GM21717 (cell line): Measurements from ENCODE around the gene CA6.
"Not testable (repeated sequence)": the region's sequence is repeated elsewhere in the genome, so short reads cannot be mapped to it uniquely, and the experiment has no call there.

Source experiments
- ATAC-seq: cut with Tn5 transposase; IDR thresholded peaks from one replicate; pipeline ENCODE4 v1.9.1; 2021; ENCODE audit warnings: mild to moderate bottlenecking, moderate library complexity; ENCODE audit not compliant: unreplicated experiment

Gene CA6

DNA sequence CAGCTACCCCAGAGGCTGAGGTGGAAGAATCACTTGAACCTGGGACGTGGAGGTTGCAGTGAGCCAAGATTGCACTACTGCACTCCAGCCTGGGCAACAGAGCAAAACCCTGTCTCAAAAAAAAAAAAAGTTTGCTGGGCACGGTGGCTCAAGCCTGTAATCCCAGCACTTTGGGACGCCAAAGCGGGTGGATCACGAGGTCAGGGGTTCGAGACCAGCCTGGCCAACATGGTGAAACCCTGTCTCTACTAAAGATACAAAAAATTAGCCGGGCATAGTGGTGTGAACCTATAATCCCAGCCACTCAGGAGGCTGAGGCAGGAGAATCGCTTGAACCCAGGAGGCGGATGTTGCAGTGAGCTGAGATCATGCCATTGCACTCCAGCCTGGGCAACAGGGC, 23.2 kb downstream of the CA6 start:
- not testable (repeated sequence) for ATAC-seq

DNA sequence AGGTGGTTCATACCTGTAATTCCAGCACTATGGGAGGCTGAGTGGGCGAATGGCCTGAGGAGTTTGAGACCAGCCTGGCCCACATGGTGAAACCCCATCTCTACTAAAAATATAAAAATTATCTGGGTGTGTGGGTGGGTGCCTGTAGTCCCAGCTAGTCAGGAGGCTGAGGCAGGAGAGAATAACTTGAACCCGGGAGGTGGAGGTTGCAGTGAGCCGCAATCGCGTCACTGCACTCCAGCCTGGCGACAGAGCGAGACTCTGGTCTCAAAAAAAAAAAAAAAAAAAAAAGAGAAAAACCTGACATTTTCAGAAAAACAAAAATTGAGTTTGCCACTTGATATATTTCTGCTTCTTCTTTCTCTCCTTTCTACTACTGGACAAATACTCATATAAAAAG, 24.3 kb downstream of the CA6 start:
- no peak for ATAC-seq

DNA sequence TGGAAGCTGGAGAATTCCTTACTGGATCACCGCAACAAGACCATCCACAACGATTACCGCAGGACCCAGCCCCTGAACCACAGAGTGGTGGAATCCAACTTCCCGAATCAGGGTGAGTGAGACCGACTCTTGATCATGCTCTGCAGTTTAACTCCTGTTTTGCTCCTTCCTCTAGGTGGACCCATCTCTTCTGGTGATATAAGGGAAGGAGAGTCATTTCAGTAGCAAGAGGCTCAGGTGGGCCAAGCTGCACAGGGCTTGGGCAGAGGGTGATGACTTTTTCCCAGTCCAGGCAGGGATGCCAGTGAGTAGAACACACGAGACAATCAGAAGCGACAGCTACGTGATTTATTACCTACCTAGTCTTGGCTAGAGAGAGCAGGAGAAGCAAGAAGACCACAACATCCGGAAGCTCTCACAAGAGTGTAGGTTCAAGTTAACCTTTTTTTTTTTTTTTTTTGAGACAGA, 25.2 kb downstream of the CA6 start:
- no peak for ATAC-seq

DNA sequence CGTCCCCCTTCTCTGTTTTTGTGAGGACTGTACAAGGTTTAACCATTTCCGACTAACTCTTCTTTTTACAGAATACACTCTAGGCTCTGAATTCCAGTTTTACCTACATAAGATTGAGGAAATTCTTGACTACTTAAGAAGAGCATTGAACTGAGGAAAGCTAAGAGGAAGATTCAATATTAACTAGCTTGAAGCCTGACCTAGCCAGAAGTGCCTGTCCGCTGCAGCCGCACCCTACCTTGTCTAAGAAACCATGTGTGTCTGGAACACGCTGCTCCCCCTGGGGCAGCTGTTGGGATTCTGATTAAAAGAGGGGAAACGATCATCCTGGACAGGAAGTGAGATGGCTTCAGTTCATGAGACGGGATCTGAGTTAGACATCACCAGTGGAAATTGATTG, 28.9 kb downstream of the CA6 start:
- ATAC-seq: no peak

DNA sequence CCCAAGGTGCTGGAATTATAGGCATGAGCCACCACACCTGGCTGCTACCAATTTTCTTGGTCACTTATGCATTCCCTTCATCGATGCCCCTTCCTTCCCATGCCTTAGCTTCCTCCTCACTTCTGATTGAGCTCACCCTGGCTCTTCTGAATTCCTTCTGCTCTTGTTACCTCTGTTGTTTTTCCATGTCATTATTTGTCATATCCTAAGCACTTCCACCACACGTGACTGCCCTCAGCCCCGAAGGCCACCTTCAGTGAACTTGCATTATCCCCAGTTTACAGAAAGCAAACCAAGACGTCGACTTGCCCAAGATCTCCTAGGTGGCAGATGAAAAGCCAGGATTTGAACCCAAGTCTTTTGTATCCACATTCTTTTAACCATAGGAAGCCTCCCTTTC, 30.7 kb downstream of the CA6 start:
- ATAC-seq: no peak

DNA sequence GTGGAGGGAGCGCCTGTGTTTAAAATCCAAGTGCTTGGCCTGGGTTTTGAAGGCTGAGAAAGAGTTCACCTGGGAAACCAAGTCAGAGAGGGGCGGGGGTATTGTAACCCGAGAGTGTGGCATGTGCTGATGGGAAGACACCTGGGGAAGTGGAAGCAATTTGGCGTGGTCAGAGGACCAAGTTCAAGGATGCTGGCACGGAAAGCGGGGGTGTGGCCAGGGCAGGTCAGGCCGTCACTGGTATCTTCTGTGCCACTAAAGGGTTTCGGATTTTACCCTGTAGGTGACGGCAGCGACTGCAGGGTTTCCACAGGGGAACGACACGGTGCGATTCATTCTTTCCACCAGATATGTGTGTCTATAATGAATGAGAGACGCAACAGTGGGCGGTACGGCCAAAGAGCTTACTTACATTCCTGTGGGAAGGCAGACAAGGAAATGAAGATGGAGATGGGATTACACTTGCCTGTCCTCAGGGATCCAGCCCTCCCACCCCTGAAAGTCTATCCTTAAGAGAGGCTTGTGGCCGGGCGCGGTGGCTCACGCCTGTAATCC, 31.3 kb downstream of the CA6 start:
- no peak for ATAC-seq

DNA sequence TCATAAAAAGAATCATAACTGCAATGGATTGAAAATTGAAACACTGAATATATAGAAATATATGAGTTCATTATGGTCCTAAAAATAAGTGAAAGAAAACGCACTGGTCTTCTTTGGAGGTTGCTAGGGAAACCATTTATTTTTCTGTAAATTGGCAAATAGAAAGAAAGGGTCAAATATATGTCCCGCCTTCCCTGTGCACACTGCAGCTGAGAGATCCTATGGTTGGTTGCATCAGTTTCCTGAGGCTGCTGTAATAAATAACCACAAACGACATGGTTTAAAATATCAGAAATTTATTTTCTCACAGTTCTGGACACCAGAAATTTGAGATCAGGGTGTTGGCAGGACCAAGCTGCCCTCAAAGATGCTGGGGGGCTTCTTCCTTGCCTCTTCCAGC, 35.0 kb downstream of the CA6 start:
- ATAC-seq: no peak

DNA sequence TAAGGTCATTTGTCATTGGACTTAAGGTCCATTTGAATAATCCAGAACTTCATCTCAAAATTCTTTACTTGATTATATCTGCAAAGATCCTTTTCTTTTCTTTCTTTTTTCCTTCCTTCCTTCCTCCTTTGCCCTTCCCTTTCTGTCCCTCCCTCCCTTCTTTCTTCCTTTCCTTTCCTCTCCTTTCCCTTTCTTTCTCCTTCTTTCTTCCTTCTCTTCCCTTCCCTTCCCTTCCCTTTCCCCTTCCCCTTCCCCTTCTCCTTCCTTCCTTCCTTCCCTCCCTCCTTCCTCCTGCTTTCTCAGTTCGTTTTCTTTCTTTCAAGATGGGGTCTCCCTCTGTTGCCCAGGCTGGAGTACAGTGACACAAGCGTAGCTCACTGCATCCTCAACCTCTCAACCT, 35.5 kb downstream of the CA6 start:
- ATAC-seq: no peak

DNA sequence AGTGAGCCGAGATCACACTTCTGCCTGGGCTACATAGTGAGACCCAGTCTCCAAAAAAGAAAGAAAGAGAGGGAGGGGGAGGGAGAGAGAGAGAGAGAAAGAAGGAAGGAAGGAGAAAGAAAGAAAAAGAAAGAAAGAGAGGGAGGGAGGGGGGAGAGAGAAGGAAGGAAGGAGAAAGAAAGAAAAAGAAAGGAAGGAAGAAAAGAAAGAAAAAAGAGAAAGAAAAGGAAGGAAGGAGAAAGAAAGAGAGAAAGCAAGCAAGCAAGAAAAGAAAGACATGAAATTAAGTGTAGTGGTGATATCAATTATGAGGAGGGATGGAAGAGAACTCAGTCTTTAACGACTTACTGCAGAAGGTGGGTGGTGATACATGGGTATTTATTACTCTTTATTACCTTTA, 38.5 kb downstream of the CA6 start:
- ATAC-seq: no peak

DNA sequence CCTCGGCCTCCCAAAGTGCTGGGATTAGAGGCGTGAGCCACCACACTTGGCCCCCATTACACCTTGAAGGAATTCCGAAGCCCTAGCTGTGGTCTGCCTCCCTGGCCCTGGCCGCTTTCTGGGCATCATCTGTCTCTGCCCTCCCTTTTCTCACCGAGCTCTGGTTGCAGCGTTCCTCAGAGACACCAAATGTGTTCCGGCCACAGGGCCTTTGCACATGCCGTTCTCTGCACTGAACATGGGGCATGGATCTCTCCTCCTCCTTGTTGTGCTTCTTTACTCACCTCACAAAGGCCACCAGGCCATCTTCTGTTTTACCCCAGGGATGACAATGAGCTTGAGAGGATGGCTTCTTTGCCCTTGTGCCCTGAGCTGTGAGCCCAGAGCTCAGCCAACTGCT, 39.3 kb downstream of the CA6 start:
- ATAC-seq: no peak

DNA sequence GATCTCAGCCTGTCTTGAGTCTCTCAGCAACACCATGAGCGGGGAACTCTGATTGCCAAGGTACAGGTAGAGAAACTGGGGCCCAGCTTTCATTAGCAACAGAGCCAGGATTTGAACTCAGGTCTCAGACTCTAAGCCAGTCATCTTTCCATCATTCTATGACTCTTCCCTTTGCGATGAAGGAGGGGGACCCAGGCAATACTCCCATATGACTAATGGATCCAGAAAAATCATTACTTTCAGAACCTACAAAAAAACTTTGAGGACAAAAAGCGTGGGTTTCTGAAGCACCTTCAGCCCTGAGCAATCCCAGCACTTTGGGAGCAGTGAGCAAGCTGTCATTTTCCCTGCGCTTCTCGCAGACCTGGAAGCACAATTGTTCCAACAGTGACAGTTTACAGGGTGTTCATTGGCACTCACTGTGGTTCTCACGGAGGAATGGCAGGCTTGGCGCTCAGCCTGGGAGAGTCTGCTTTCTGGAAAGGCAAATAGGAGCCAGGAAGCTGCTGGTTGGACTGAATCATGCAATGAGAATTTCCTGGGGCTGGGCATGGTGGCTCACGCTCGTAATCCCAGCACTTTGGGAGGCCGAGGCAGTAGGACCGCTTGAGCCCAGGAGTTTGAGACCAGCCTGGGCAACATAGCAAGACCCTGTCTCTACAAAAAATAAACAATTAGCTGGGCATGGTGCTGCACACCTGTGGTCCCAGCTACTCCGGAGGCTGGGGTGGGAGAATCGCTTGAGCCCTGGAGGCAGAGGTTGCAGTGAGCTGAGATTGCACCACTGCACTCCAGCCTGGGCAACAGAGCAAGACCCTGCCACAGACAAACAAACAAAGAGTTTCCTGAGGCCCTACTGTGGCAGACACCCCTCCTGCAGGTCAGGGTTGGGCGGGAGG, 40.5 kb downstream of the CA6 start:
- no peak for ATAC-seq

DNA sequence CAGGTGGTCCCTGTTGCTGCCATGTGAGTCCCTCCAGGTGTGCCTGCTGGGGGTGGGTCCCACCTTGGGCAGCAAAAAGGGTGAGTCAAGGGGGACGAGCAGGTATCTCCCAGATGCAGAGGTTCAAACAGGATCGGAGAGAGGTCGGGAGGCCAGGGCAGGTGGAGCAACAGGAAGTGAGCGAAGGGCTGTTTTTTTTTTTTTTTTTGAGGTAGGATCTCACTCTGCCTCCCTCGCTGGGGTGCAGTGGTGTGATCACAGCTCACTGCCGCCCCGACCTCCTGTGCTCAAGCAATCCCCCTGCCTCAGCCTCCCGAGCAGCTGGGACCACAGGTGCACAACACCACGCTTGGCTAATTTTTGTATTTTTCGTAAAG, 41.1 kb downstream of the CA6 start:
- no peak for ATAC-seq

DNA sequence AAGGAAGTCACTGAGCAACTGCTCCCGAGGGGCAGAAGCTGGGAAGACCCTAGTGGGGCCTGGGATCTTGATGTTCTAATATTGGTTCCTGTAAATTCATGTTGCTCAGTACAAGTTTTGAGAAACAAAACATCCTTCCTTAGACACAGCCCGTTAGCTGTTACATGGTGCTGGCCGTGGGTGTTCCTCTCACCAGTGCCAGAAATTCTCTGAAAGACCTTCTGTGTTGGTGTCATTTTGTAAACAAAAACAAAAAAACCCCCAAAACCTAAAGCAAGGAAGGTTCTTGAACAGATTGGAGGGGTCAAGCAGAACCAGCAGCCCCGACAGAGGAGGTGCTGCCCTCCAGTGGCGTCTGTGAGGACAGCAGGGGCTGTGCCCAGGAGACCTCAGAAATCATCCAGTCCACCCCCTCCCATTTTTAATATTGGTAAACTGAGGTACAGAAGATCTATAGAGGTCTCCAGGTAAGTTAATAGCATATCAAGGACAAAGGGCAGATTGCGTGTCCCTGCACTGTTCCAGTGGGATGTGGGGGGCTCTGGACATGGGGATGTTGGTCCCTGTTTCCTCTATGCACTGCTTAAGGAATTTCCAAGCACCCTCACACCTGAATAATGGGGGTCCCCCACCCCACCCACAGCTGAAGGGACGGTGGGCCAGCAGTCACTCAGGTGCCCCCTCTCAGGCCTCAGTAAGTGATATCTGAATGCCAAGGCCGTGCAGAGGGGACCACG, 42.4 kb downstream of the CA6 start:
- ATAC-seq: no peak

DNA sequence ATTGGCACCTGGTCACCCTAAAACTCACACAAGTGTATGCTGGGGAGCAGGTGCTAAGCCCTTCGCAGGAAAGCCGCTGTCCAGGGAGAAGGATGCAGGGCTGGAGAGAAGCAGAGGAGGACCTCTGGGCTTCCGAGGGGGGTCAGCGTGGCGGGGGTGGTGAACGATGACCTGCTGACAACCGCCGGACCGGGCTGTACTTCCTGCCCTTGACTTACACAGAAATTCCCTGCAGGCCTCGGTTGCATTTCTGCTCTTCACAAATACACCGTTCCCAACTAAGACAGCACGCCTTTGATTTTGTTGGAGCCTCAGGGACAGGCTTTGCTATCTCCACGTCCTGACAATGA, 42.9 kb downstream of the CA6 start:
- ATAC-seq: no peak

DNA sequence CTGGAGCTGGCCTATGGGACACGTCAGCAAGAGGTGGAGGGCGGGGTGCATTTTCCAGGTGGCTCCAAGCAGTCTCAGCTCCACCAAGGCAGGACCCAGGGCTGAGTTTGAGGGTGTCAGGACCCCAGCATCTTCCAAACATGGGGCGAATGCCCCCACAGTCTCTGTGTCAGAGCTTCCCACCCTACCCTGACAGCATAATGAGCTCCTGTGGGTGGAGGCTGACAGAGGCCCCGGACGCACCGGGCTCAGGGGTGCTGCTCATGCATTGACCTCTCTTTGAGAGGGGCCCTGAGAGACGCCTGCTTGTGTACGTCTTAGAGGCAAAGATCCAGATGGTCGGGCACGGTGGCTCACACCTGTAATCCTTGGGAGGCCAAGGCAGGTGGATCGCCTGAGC, 43.4 kb downstream of the CA6 start:
- no peak for ATAC-seq

DNA sequence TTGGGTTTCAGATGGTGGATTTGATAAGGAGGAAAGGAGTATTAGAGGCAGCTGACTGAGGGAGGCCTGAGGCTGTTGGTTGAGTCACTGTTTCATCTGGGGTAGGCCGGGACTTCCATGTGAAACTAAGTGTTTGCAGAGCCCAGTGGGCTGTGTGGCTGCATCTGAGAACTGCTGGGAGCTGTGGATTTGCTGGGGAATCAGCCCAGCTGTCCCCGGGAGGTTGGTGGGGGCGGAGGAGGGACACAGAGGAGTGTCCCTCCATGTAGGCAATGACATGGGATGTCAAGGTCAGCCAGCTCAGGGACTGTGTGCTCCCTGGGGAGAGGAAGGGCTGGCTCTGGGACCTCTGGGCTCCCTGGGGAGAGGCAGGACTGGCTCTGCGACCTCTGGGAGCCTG, 44.2 kb downstream of the CA6 start:
- no peak for ATAC-seq

DNA sequence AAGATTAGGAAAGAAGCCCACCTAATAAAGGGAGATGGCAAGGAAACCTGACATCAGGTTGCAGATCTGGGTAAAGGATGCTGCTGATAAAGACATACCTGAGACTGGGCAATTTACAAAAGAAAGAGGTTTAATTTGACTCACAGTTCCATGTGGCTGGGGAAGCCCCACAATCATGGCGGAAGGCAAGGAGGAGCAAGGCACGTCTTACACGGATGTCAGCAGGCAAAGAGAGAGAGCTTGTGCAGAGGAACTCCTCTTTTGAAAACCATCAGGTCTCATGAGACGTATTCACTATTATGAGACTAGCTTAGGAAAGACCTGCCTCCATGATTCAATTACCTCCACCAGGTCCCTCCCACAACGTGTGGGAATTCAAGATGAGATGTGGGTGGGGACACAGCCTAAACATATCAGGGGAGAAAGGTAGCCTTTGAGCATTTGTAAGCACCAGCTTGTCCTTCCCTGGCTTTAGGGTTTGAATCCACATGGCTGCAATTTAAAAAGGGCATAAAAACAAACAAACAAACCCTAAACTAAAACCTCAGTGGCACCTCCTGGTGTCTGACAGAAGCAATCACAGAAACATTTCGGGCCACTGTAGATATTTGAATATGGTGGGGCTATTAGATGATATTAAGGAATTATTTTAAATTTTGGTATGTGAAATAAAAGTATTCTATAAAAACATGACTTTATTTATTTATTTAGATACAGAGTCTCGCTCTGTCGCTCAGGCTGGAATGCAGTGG, 47.4 kb downstream of the CA6 start:
- ATAC-seq: no peak

DNA sequence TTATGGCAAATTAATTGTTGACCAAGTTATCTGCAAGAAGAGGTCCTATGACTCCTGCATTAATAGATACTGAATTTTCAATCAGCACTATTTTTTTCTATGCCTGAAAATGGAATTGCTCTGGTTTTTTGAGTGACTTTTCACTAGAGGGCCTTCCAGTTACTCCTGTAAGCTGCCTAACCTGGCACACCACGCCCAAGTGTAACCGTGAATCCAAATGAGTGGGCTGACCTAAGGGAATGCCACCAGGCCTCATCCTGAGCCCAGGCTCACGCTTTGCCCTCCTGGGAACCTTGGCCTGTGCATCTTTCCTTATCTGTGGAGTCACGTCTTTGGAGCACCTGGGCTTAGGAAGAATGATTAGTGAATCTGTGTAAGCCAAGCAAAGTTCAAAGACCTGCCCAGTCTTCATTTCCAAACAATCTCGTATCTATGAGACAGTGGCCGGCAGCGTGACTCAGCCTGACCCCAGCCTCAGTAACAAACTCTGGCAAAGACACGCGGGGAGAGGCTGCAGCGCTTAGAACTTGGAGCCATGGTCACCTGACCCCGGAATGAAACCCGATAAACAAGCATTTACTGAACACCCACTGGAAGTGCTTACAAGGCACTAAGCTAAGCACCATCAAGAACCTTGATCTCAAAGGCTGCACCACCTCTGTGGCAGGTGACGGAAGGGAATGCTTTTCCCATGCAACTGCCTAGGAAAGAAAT, 48.5 kb downstream of the CA6 start:
- not testable (repeated sequence) for ATAC-seq

DNA sequence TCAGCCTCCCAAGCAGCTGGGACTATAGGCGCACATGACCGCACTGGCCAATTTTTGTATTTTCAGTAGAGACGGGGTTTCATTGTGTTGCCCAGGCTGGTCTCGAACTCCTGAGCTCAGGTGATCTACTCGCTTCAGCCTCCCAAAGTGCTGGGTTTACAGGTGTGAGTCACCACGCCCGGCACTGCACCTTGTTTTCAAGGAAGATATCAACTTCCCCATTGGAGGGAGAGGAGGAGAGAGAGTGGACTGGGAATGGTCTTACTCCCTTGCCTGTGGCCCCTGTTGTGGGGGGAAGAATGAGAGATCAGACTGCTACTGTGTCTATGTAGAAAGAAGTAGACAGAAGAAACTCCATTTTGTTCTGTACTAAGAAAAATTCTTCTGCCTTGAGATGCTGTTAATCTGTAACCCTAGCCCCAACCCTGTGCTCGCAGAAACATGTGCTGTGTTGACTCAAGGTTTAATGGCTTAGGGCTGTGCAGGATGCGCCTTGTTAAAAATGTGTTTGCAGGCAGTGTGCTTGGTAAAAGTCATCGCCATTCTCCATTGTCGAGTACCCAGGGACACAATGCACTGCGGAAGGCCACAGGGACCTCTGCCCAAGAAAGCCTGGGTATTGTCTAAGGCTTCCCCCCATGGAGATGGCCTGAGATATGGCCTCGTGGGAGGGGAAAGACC, 56.0 kb downstream of the CA6 start:
- ATAC-seq: not testable (repeated sequence)

DNA sequence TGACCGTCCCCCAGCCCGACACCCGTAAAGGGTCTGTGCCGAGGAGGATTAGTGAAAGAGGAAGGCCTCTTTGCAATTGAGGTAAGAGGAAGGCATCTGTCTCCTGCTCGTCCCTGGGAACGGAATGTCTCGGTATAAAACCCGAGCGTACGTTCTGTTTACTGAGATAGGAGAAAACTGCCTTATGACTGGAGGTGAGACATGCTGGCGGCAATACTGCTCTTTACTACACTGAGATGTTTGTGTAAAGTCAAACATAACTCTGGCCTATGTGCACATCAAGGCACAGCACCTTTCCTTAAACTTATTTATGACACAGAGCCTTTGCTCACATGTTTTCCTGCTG, 56.5 kb downstream of the CA6 start:
- ATAC-seq: not testable (repeated sequence)
